K562 (cell line): ENCODE data around the gene ARL10. TPM values are rescaled to one million over a fixed set of nuclear protein-coding genes. Genes with fewer than 3 reads are reported as not detected.

Source experiments
- ATAC-seq: fragments of 200-7000 bp; cut with Tn5 transposase; 3 replicates; pipeline ENCODE4 v1.9.1; 2020; ENCODE audit warnings: moderate library complexity
- BruUV-seq: library from RNA; stranded (reverse); fragments of 400-500 nt; replicated peaks from 2 replicates; lab custom pipeline; 2021; lab: Mats Ljungman, UMichigan
- CTCF ChIA-PET: fragments of 300-600 bp; formaldehyde crosslinking; extraction: SDS; loops from one replicate; lab custom pipeline; 2021; ENCODE audit warnings: low intra/inter-chr PET ratio; lab: Yijun Ruan, JAX
- POLR2A ChIA-PET: fragments of 300-600, 350-650 bp; sonication (Branson Sonifier 250); formaldehyde crosslinking; extraction: SDS; loops from one replicate; lab custom pipeline; 2021; ENCODE audit warnings: antibody characterized with exemption, inconsistent platforms; lab: Yijun Ruan, JAX
- DNase-seq, 4 experiments: peaks; one replicate each; pipeline versions ENCODE4 v3.0.0 to v3.0.0-alpha.2; 2011 to 2018; ENCODE audit warnings: low spot score in 3 of 4, mixed read lengths in 3 of 4; ENCODE audit errors: extremely low read depth in 1 of 4
- FAIRE-seq: peaks from 2 replicates; lab custom pipeline; 2011; peaks lifted over from hg19 to GRCh38; lab: Jason Lieb, UNC
- H2AFZ ChIP-seq: 2 replicates; pipeline ENCODE4 v1.6.0; 2011; ENCODE audit warnings: low read depth, low read length, control low read depth, inconsistent platforms
- H3K27ac ChIP-seq: fragments of 200-600 bp; 3 replicates; pipeline ENCODE4 v1.8.0; 2011; ENCODE audit warnings: low read depth, mild to moderate bottlenecking, control low read depth, inconsistent platforms, low read length, moderate library complexity, mixed read lengths; ENCODE audit errors: extremely low read depth
- H3K27me3 ChIP-seq, 2 experiments: fragments of 300-600 bp in 1 of 2; 2 replicates in 1 of 2; 3 replicates in 1 of 2; pipeline versions ENCODE4 v1.6.0 to v1.8.0; 2011; ENCODE audit warnings: inconsistent platforms in 2 of 2, low read length in 2 of 2, mild to moderate bottlenecking in 1 of 2, mixed read lengths in 1 of 2, moderate library complexity in 1 of 2; ENCODE audit not compliant: control insufficient read depth in 2 of 2, insufficient read depth in 2 of 2
- H3K36me3 ChIP-seq: fragments of 300-600 bp; 3 replicates; pipeline ENCODE4 v1.8.0; 2011; ENCODE audit warnings: mild to moderate bottlenecking, low read length, inconsistent platforms; ENCODE audit not compliant: control insufficient read depth, insufficient read depth
- H3K4me1 ChIP-seq, 2 experiments: fragments of 200-600 bp in 1 of 2; replicated peaks in 1 of 2; 2 replicates in 1 of 2; 3 replicates in 1 of 2; pipeline versions ENCODE4 v1.5.1 to v1.8.0; 2011; ENCODE audit warnings: inconsistent platforms in 2 of 2, low read length in 2 of 2, mild to moderate bottlenecking in 1 of 2, mixed read lengths in 1 of 2, moderate library complexity in 1 of 2; ENCODE audit not compliant: control insufficient read depth in 2 of 2, insufficient read depth in 2 of 2
- H3K4me2 ChIP-seq: 2 replicates; pipeline ENCODE4 v1.6.1; 2011; ENCODE audit warnings: low read length, control low read depth, inconsistent platforms, mixed read lengths; ENCODE audit not compliant: insufficient read depth
- H3K4me3 ChIP-seq: fragments of 200-600 bp; sonication (generic), shearing (Covaris generic); 2 replicates; pipeline ENCODE4 v1.5.1; 2016; ENCODE audit warnings: control low read depth, inconsistent platforms
- H3K79me2 ChIP-seq: fragments of 200-600 bp; 3 replicates; pipeline ENCODE4 v1.8.0; 2011; ENCODE audit warnings: low read length, inconsistent platforms; ENCODE audit not compliant: control insufficient read depth, insufficient read depth
- H3K9ac ChIP-seq, 2 experiments: 2 replicates each; pipeline versions ENCODE4 v1.6.0 to v1.6.1; 2011; ENCODE audit warnings: low read depth in 2 of 2, low read length in 2 of 2, control low read depth in 1 of 2, inconsistent platforms in 1 of 2, mild to moderate bottlenecking in 1 of 2, mixed read lengths in 1 of 2; ENCODE audit not compliant: insufficient read depth in 1 of 2
- H3K9me1 ChIP-seq: one replicate; pipeline ENCODE4 v1.6.0; 2011; ENCODE audit warnings: inconsistent platforms, mild to moderate bottlenecking, low read length, moderate library complexity; ENCODE audit not compliant: control insufficient read depth, insufficient read depth
- H3K9me3 ChIP-seq: replicated peaks from 2 replicates; pipeline ENCODE4 v1.5.1; 2011; ENCODE audit warnings: low read depth, low read length, inconsistent platforms; ENCODE audit not compliant: control insufficient read depth, insufficient read depth
- H4K20me1 ChIP-seq: replicated peaks from 2 replicates; pipeline ENCODE4 v1.6.1; 2011; ENCODE audit warnings: low read length, inconsistent platforms, mixed read lengths; ENCODE audit not compliant: control insufficient read depth, insufficient read depth
- BCOR ChIP-seq: fragments of 450-650 bp; IDR thresholded peaks from 2 replicates; pipeline ENCODE4 v1.6.1; 2016
- CTCF ChIP-seq, 3 experiments: IDR thresholded peaks in 2 of 3; conservative IDR thresholded peaks in 1 of 3; 2 replicates each; pipeline ENCODE4 v1.5.1; 2011 to 2012; ENCODE audit warnings: low read length in 3 of 3, mild to moderate bottlenecking in 3 of 3, control low read depth in 2 of 3, improper control_type of control experiment in 1 of 3, inconsistent platforms in 1 of 3, low read depth in 1 of 3, mixed read lengths in 1 of 3, moderate library complexity in 1 of 3; ENCODE audit not compliant: insufficient read depth in 2 of 3
- ILF3 ChIP-seq: fragments of 450-650 bp; IDR thresholded peaks from 2 replicates; pipeline ENCODE4 v1.6.1; 2018; ENCODE audit warnings: antibody characterized with exemption, mild to moderate bottlenecking, moderate library complexity, borderline replicate concordance
- KDM1A ChIP-seq, 2 experiments: fragments of 450-650 bp; IDR thresholded peaks; 2 replicates each; pipeline ENCODE4 v1.6.1; 2016; ENCODE audit warnings: mild to moderate bottlenecking in 2 of 2
- LEF1 ChIP-seq: fragments of 450-650 bp; IDR thresholded peaks from 2 replicates; pipeline ENCODE4 v1.6.1; 2016; ENCODE audit warnings: mild to moderate bottlenecking
- MAZ ChIP-seq, 2 experiments: fragments of 450-650 bp in 1 of 2; sonication (generic) in 1 of 2; formaldehyde crosslinking; IDR thresholded peaks in 1 of 2; conservative IDR thresholded peaks in 1 of 2; 2 replicates each; pipeline versions ENCODE4 v1.4.0 to v1.5.0; 2020; ENCODE audit warnings: mild to moderate bottlenecking in 1 of 2, missing genetic modification reagents in 1 of 2
- PHTF2 ChIP-seq: fragments of 250-450 bp; sonication (Bioruptor Pico); IDR thresholded peaks from 2 replicates; pipeline ENCODE4 v1.5.0; 2021; ENCODE audit warnings: mild to moderate bottlenecking
- PRMT5 ChIP-seq: sonication (generic); formaldehyde crosslinking; IDR thresholded peaks from 2 replicates; pipeline ENCODE4 v1.5.0; 2020; ENCODE audit warnings: missing genetic modification reagents
- PTBP1 ChIP-seq: fragments of 200-400 bp; formaldehyde crosslinking; IDR thresholded peaks from 2 replicates; pipeline ENCODE4 v1.6.1; 2017; ENCODE audit warnings: low read depth, low read length
- ZBTB33 ChIP-seq: sonication (generic); formaldehyde crosslinking; IDR thresholded peaks from 2 replicates; pipeline ENCODE4 v1.8.1; 2023; ENCODE audit warnings: mild to moderate bottlenecking, missing genetic modification reagents
- ZNF174 ChIP-seq: fragments of 250-450 bp; sonication (Bioruptor Pico); IDR thresholded peaks from 2 replicates; pipeline ENCODE4 v1.4.0; 2020; ENCODE audit warnings: mild to moderate bottlenecking
- ZNF277 ChIP-seq: fragments of 250-450 bp; sonication (Bioruptor Pico); IDR thresholded peaks from 2 replicates; pipeline ENCODE4 v1.8.0; 2022; ENCODE audit warnings: inconsistent platforms, mild to moderate bottlenecking, moderate library complexity, borderline replicate concordance
- ZNF280B ChIP-seq: fragments of 250-450 bp; sonication (Bioruptor Pico); IDR thresholded peaks from 2 replicates; pipeline ENCODE4 v1.5.1; 2021; ENCODE audit warnings: mild to moderate bottlenecking
- WGBS: fragments of 100-300 bp; shearing (Covaris generic); methylation state at CpG from one replicate; pipeline ENCODE4 v1.1.6; 2016; ENCODE audit warnings: low coverage, mixed read lengths; ENCODE audit not compliant: insufficient coverage; ENCODE audit errors: missing lambda C conversion rate; 5-methylcytosine and 5-hydroxymethylcytosine counted together
- in situ Hi-C: fragments of 300-500 bp; cut with MboI; formaldehyde crosslinking; loops from 4 replicates; pipeline ENCODE4 v1.15.0; 2018; ENCODE audit warnings: inconsistent platforms, mixed read lengths
- intact Hi-C: fragments of 100-400 bp; cut with micrococcal nuclease; formaldehyde crosslinking; loops from 2 replicates; pipeline ENCODE4 v1.14.2; 2022
- polyA plus RNA-seq, 8 experiments: library from polyadenylated mRNA; depleted of rRNA in 4 of 8; stranded (reverse) in 5 of 8; unstranded in 3 of 8; fragments of >200 nt; fragmentation: Nextera tagmentation in 2 of 8; fragmentation: Illumina TruSeq in 1 of 8; extraction: Ambion mirVana in 2 of 8; extraction: Trizol in 1 of 8; gene quantifications; 2 replicates each; pipeline versions ENCODE4 v1.2.1 to v1.2.3, GENCODE V29; 2011 to 2014; ENCODE audit warnings: inconsistent platforms in 1 of 8, missing spikeins in 1 of 8
- total RNA-seq, 7 experiments: library from RNA; depleted of rRNA in 6 of 7; stranded (reverse); fragments of >200 nt in 6 of 7; fragmentation: Illumina TruSeq in 2 of 7; extraction: Trizol in 2 of 7; gene quantifications; 2 replicates each; pipeline versions ENCODE4 v1.2.1 to v1.2.3, GENCODE V29; 2011 to 2021; ENCODE audit warnings: low replicate concordance in 1 of 7

The ARL10 gene
- total and polyA plus RNA-seq, 9 of the 15 experiments (the other 6 are each of a cell fraction or from before 2014, with no cell fraction given) = under 0.01 to 0.40 (median 0.34) TPM; not detected in 3

GRCh38 chr5:176397736-176398420 lies 32.6 kb downstream of the ARL10 start:
- DNase-seq (no peak), FAIRE-seq (no peak), ATAC-seq (no peak)
- Histone ChIP-seq H3K4me2 (no peak overlapping the region), H3K9me1 (peaks cover 3% of the 10 kb centered on the region), H3K79me2 (no peaks in the 10 kb centered on the region), H3K36me3 (peaks cover 34% of the 10 kb centered on the region; the same call in 2 of the 3 replicates), H3K27ac (no peak overlapping the region), H3K4me1 (peaks cover 12 to 25% of the 10 kb centered on the region in 2 experiments; a peak in 4 of 5 replicates), H3K27me3 (no peaks in the 10 kb centered on the region), H2AFZ (no peak overlapping the region), H4K20me1 (no peaks in the 10 kb centered on the region), H3K9me3 (no peaks in the 10 kb centered on the region), H3K4me3 (no peak overlapping the region), H3K9ac (peak overlapping the region in 1 of 2 experiments; percentile 24; a peak in 2 of 4 replicates)
- 89% methylated on average over 15 of the region's 18 CpGs for WGBS
- in situ Hi-C loops (no loop called here), intact Hi-C loops (no loop called here)
- ChIA-PET CTCF (no interaction called here), POLR2A (no interaction called here)
- BruUV-seq = no TSS peak
- no peak for TF ChIP-seq ILF3
- TF ChIP-seq LEF1 = no peak
- TF ChIP-seq MAZ (CRISPR knock-in tag; conservative IDR thresholded peaks at IDR 0.05 in 1 of 2, IDR thresholded peaks at IDR 0.05 in 1 of 2) = no peak
- TF ChIP-seq KDM1A (IDR thresholded peaks at IDR 0.05) = peak in 1 of 2 experiments; percentile 36; a peak in 1 of 4 replicates
- no peak for TF ChIP-seq PRMT5
- TF ChIP-seq PHTF2 (CRISPR knock-in tag) = no peak
- TF ChIP-seq PTBP1 = no peak
- no peak for TF ChIP-seq ZNF174 (CRISPR knock-in tag)
- TF ChIP-seq ZBTB33 (CRISPR knock-in tag) = peak; percentile 59; the same call in 1 of the 2 replicates
- TF ChIP-seq ZNF277 = no peak
- 0 out of 6 replicates have a peak, but pooled peaks of 1 of the 3 experiments have one; percentile 11 for TF ChIP-seq CTCF (IDR thresholded peaks at IDR 0.05 in 2 of 3, conservative IDR thresholded peaks at IDR 0.05 in 1 of 3; ENCODE audit: insufficient read depth in 2 of 3, low read depth in 1 of 3, low read length in 3 of 3)
- no peak for TF ChIP-seq ZNF280B (CRISPR knock-in tag)
- peak; percentile 80 for TF ChIP-seq BCOR
